Measurements from ENCODE around the gene STX3.
"Not testable (repeated sequence)": the region's sequence is repeated elsewhere in the genome, so short reads cannot be mapped to it uniquely, and the experiment has no call there.

STX3 gene

GRCh38 chr11:59758401-59759037 lies 3.3 kb downstream of the STX3 start:
- no peak for DNase-seq (ENCODE audit: low read depth, low spot score)

DNA sequence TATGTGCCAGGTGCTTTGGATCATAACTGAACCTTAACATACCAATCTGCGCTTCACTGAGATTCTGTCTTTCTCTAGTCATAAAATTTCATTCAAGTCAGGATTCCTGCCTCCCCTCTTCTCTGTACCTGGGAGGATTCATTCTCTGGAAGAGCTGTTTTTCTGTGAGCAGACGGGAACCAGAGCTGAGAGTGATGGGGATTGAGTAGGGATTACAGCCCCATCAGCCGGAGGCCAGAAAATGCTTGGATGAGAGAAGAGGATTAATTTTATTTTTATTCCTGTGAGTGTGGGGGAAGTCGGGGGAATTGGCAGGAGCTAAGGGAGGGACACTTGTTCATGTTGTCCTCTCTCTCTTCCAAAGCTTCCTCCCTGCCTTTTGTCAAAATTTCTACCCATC lies 4.7 kb downstream of the STX3 start:
- no peak for DNase-seq (ENCODE audit: low read depth, low spot score)

DNA sequence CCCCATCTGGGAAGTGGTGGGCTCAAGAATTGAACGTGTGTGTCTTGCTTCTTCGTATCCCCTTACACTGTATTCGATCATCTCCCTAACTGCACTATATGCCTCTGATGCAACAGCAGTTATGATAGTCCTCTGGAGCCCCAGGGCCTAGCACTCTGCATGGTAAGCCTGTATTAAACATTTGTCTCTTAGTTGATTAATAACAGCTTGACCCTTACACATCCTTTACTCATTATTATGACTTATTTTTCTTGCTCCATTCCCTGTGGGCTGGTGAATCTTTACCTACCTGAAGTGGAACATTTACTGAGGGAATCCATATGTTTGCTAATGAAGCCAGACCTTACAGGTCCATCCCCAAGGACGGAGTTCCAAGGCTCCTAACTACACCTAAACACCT lies 5.6 kb downstream of the STX3 start:
- no peak for DNase-seq (ENCODE audit: low read depth, low spot score)

DNA sequence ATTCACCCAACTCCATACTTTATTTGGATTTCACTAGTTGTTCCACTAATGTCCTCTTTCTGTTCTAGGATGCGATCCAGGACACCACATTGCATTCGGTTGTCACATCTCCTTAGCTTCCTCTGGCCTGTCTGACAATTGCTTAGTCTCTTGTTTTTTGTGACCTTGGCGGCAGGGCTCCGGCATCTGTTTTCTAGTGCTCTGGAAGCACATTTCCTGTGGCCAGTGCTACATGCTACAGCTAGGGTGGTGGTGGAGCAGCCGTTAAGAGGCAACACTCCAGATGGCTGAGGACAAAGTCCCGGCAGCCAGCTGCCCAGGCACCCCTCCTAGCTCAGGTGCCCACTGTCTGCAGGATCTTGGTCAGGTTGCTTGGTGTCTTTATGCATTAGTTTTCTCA lies 6.8 kb downstream of the STX3 start:
- DNase-seq (ENCODE audit: low read depth, low spot score): no peak

DNA sequence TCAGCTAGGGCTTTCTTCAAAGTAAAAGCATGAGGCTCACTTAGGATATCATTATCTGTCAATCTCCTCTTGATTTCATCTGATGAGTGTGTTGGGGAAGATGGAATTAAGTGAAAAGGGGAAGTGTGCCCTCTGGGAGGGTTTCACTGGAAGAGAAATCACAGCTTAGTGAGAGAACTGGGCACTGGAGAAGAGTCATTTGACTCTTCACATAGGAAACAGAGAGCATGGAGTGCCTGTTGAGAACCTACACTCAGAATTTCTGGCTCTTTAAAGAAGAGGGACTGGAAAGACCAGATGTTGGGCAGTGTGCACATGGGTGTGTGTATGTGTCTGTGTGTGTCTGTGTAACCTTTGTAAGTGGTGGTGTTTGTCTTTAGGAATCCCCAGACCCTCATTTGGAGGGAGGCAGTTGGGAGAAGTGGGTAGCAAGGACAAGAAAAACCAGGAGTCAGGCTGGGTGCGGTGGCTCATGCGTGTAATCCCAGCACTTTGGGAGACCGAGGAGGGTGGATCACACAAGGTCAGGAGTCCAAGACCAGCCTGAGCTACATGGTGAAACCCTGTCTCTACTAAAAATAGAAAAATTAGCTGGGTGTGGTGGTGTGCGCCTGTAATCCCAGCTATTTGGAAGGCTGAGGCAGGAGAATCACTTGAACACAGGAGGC lies 10.0 kb downstream of the STX3 start:
- DNase-seq (ENCODE audit: low read depth, low spot score): no peak

DNA sequence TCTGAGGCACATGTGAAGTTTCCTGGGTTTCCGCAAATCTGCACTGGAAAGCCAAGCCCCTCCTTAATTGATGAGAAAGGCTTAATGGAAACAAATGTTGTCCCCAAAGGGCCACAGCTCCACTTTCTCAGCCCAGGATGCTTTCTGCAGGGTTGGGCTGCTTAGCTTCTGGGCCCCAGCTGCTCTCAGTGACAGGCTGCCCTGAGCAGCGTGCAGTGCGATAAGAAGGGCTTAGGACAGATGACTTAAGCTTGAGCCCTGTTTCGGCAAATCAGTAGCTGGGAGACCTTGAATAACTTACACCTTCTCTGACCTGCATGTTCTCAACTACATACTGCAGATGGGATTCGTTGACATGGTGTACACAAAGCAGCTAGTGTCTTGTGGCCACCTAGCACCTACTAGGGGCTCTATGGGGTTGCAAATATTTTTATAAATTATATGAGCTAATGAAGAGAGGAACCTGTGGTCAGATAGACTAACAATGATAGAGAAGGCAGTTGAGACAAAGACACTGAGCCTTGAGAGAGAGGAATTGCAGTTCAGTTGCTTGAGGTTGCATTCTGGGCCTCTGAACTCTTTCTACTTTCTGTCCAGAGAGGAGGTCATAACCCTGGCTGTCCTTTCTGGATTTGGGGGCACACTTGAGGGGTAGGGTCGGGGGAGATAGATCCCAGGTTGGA lies 11.5 kb downstream of the STX3 start:
- DNase-seq (ENCODE audit: low read depth, low spot score): no peak

DNA sequence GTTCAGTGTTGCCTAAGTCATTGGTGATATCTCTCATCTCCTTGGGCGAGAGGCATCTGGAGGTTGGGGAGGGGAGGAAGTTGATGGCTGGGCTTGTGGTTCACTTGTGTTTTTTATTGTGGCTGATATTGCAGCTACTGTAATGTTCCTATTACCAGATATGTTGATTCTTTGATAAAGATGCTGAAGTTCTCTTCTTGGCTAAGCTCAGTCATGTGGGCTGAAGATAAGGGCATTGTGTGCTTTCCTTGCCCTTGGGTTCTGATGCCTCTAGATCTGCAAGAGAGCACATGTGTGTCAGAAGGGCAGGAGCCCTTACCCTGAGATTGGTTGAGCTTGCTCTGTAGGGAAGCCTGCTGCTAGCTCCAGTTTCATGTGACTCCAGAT lies 12.0 kb downstream of the STX3 start:
- DNase-seq (ENCODE audit: low read depth, low spot score): no peak

- DNase-seq (ENCODE audit: low read depth, low spot score): no peak
Measured at GRCh38 chr11:59769111-59769510, 13.9 kb downstream of the STX3 start.

DNA sequence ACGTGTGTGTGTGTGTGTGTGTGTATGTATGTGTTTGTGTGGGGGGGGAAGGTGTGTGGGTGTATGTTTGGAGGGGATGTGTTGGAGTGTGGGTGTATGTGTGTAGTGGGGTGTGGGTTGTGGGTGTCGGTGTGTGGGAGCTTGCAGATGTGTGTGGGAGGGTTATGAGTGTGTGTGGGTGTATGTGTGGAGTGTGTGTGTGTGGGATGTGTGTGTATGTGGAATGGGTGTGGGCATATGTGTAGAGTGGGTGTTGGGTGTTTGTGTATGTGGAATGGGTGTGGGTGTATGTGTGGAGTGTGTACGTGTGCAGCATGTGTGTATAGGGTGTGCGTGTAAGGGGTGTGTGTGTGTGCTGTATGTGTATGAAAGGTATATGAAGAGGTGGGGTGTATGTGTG lies 14.7 kb downstream of the STX3 start:
- DNase-seq (ENCODE audit: low read depth, low spot score): no peak

- no peak for DNase-seq (ENCODE audit: low read depth, low spot score)
Measured at GRCh38 chr11:59770319-59770718, 15.1 kb downstream of the STX3 start.

DNA sequence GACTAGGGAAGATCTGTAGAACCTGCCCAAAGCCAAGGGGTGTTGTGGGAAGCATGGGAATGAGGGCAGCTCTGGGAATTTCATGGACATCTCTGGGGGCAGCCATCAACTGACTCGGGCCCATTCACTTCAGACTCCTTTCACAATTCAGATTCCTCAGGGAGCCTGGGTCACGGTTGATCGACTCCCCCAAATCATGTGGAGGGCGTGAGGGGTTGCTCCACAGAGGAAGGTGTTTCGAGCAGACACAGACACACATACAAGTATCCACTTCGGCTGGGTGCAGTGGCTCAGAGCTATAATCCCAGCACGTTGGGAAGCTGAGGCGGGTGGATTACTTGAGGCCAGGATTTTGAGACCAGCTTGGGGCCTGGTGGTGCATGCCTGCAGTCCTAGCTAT lies 15.7 kb downstream of the STX3 start:
- no peak for DNase-seq (ENCODE audit: low read depth, low spot score)

- DNase-seq (ENCODE audit: low read depth, low spot score): no peak
Measured at GRCh38 chr11:59771605-59772004, 16.4 kb downstream of the STX3 start.

DNA sequence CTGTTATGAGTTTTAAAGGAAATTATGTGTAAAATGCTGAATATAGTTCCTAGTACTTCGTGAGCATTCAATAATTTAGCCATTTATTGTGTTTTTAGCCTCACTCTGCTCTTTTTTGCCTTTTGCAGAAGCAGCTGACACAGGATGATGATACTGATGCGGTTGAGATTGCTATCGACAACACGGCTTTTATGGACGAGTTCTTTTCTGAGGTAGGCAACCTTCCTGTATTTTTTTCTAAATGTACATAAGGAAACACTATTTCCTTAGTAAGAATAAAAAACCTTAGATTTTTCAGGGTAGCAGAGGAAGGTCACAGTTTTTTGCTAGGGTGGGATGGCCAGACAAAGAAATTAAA lies 17.9 kb downstream of the STX3 start:
- no peak for DNase-seq (ENCODE audit: low read depth, low spot score)

GRCh38 chr11:59776210-59777066 lies 21.3 kb downstream of the STX3 start:
- no peak for DNase-seq (ENCODE audit: low read depth, low spot score)

GRCh38 chr11:59777104-59777503 lies 21.9 kb downstream of the STX3 start:
- no peak for DNase-seq (ENCODE audit: low read depth, low spot score)

DNA sequence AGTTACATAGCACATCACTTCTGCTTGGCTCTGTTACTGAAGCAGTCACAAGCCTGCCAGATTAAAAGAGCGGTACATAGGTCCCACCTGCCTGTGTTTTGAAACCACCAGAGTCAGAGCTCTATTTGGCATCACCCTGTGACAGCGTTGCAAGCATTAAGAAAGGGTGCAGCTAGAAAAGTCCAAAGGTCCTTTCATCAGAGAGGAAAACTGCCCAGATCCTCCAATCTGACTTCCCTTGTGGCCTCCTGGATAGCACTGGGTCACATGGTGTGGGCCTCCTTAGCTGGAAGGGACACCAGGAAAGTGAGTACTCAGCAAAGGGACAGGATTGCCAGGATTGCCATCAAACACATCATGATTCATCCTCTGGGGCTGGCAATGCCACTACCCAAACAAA lies 22.9 kb downstream of the STX3 start:
- DNase-seq (ENCODE audit: low read depth, low spot score): no peak

GRCh38 chr11:59779487-59779886 lies 24.3 kb downstream of the STX3 start:
- DNase-seq (ENCODE audit: low read depth, low spot score): no peak

GRCh38 chr11:59782080-59782479 lies 26.9 kb downstream of the STX3 start:
- DNase-seq (ENCODE audit: low read depth, low spot score): no peak

- DNase-seq (ENCODE audit: low read depth, low spot score): no peak
Measured at GRCh38 chr11:59783632-59784090, 28.5 kb downstream of the STX3 start.

GRCh38 chr11:59784441-59784840 lies 29.3 kb downstream of the STX3 start:
- DNase-seq (ENCODE audit: low read depth, low spot score): not testable (repeated sequence)

DNA sequence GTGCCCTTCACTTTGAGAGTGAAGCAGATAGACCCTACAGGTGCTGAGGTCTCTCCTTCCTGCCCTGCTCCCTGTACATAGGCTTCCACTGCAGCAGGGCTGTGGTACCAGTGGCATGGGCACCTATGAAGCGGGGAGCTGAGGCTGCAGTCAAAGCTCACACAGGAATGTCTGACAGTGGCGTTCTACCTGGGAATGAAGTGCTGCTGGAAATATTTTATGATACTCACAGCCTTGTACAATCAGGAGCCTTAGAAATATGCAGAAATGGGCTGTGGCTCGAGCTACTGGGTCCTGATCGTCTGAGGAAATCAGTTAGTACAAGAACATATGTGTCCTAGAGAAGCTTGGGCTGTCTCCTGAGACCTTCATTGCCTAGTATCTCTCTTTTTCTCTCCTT lies 30.6 kb downstream of the STX3 start:
- DNase-seq (ENCODE audit: low read depth, low spot score): no peak

GRCh38 chr11:59787255-59787588 lies 32.0 kb downstream of the STX3 start:
- DNase-seq (ENCODE audit: low read depth, low spot score): no peak

Data from activated naive CD8-positive, alpha-beta T cell treated with anti-CD3 and anti-CD28 coated beads, Interleukin-2, amount 50 U/mL, for 16 hours (primary cell).